GM21786 (cell line): ENCODE data around the gene RNF11.

Source experiments
- ATAC-seq: cut with Tn5 transposase; IDR thresholded peaks from one replicate; pipeline ENCODE4 v1.9.1; 2021; ENCODE audit not compliant: unreplicated experiment

RNF11 gene

DNA sequence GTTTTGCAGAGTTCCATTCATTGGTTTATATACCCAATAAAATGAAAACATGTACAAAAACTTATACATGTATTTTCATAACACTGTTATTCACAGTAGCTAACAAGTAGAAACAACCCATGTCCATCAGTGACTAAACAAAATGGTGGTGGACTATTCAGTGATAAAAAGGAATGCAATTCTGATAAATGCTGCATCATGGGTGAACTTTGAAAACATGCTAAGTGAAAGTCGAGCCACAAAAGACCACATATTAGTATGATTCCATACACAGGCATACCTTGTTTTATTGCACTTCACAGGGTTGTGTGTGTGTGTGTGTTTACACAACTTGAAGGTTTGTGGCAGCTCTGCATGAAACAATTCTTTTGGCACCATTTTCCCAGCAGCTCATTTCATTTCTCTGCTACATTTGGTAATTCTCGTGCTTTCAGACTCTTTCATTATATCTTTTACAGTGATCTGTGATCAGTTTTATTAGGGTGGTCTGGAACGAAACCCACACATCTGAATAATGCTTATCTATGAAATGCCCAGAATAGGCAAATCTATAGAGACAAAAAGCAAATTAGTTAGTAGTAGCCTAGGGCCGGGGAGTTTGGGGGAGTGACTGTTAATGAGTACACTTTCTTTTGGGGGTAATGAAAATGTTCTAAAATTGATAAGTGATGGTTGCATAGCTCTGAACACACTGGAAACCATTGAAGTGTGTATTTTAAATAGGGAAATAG, 27.2 kb downstream of the RNF11 start:
- no peak for ATAC-seq

DNA sequence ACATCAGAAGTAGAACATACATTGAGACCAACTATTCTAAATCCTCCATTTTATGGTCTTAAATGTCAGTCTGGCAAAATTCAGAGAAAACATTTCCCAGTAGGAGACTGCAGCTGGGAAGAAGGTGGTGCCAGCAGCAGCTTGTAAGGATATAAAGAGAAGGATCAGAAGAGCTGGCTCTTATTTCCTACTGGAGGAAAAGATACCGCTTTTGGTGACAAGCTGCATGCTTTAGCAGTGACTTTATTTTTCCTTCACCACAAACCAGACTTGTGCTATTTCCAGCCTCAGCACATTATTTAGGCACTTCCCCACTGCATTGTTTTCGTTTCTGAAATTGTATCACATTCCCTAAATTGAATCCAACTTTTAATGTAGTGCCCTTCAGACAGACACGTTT, 28.4 kb downstream of the RNF11 start:
- no peak for ATAC-seq

DNA sequence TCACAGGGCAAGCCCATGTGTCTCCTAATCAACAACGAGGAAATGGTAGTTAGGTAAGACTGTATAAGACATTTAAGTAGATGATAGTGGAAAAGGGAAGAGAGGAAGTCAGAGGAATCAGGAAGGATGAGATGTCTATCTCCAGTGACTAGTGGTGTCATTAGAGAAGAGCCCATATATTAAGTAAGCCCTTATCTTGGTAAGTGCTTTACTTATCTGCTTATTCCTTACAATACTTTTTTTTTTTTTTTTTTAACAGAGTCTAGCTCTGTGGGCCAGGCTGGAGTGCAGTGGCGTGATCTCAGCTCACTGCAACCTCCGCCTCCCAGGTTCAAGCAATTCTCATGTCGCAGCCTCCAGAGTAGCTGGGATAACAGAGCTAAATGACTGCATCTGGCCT, 29.5 kb downstream of the RNF11 start:
- ATAC-seq = no peak

DNA sequence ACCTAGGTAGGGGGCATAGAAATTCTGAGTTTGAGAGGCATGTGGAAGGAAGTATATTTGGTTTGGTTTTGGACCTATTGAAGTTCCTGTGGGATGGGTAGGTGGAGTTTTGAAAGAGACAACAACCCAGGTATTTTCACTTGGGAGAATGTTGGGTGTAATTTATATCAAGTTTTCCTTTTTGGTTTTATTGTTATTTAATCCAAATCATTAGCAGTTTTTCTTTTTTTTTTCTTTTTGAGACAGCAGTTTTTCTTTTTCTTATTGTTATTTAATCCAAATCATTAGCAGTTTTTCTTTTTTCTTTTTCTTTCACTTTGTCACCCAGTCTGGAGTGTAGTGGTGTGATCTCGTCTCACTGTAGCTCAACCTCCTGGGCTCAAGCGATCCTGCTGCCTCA, 30.1 kb downstream of the RNF11 start:
- ATAC-seq = no peak

DNA sequence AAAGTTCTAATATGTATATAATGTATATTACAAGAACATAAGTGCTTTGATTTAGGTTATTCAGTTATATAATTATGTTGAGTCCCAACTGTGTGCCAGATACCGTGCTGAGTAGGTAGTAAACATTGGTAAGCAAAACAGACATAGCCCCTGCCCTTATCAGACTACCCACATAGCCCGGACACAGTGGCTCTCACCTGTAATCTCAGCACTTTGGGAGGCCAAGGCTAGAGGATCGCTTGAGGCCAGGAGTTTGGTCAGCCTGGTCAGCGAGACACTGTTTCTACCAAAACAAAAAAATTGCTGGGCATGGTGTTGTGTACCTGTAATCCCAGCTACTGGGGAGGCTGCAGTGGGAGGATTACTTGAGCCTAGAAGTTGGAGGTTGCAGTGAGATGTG, 30.7 kb downstream of the RNF11 start:
- ATAC-seq = no peak

DNA sequence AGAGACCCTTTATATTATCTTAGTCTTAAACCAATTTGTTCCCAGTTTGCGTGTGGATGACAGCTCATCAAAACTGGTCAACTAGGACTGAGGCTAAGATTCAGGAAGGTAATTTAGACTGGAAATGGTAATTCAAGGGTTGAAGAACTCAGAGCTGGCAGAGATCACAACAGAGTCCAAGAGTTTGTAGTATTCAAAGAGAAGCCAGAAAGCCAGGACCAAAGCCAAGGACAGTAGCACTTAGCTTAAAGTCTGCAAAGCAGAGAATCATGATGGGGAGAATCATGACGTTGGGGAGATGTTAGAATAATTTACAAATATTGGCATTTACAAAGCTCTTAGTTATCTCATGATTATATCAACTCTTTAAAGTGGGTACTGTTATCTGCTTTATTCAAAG, 32.6 kb downstream of the RNF11 start:
- ATAC-seq = peak; percentile 33

DNA sequence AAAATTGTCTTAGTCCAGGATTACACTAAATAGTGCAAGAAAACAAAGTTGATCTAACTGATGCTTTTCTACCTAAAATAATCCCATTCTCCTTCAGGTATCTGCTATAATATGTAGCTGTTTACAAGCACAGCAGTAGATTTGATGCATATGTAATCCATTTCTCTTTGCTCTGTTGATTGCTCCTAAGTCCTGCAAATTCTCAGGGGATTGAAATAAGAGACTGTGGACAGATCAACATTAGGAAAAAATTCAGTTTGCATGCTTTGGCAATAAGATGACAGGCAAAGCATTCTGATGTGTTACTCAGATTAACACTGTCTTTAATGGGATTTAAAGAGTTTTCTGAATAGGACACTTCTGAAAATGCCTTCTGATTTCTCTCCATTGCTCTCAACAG, 34.7 kb downstream of the RNF11 start:
- ATAC-seq = no peak

DNA sequence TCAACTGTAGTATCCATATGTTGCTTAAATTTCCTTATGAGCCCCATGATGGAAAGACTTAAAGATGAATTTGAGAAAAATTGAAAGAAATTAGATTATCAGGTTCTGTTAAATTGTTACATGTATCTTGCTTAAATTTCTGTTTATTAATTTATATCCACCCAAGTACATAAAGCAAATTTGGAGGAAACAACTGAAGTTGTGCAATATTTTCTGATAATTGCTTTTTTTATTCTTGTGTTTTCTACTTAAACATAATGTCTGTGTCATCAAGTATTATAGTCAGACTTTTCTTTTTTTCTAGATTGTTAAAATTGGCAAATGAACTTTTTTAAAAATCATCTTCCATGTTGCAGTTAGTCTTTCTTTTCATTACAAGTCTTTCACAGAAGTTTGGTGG, 36.8 kb downstream of the RNF11 start:
- no peak for ATAC-seq

DNA sequence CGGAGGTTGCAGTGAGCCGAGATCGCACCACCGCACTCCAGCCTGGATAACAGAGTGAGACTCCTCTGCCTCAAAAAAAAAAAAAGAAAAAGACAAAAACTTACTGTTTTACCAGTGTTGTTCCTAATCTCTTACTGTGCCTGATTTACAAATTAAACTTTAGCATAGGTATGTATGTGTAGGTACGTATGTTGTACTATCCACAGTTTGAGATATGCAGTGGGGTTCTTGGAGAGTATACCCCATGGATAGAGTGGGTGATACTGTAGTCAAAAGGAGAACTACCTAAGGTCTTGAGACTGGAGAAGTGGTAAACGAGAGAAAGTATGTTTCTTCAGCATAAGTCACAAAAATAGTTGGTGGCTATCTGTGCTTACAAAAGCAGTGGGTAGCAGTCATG, 38.6 kb downstream of the RNF11 start:
- ATAC-seq = no peak

DNA sequence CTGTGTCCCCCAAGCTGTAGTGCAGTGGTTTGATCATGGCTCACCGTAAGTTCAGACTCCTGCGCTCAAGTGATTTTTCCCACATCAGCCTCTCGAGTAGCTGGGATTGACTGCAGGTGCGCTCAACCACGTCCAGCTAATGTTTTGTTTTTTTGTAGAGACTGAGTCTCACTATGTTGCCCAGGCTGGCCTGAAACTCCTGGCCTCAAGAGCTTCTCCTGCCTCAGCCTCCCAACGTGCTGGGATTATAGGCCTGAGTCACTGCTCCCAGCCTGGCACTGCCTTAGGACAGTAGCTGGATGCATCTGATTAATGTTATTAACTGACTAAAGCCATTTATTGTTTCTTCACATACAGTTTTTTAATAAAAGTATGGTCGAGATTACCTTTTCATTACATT, 40.2 kb downstream of the RNF11 start:
- no peak for ATAC-seq

DNA sequence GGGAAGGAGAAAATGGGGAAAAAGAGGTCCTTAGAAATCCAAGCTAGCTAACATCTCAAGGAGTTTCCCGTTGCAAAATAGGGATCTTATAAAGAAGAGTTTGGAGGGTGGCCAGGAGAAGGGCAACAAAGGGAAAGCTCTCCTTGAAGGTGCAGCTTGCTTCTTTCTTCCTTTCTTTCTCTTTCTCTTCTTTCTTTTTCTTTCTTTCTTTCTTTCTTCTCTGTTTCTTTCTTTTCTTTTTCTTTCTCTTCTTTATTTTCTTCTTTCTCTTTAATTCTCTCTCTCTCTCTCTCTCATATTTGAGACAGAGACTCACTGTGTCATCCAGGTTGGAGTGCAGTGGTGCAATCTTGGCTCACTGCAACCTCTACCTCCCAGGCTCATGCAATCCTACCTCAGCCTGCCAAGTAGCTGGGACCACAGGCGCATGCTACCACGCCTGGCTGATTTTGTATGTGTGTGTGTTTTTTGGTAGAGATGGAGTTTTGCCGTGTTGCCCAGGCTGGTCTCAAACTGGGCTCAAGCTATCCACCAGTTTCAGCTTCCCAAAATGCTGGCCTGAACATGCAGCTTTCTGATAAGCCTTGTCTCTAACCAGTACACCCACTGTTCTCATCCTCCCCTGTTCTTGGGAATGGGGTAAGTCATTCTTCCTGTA, 44.4 kb downstream of the RNF11 start:
- no peak for ATAC-seq

DNA sequence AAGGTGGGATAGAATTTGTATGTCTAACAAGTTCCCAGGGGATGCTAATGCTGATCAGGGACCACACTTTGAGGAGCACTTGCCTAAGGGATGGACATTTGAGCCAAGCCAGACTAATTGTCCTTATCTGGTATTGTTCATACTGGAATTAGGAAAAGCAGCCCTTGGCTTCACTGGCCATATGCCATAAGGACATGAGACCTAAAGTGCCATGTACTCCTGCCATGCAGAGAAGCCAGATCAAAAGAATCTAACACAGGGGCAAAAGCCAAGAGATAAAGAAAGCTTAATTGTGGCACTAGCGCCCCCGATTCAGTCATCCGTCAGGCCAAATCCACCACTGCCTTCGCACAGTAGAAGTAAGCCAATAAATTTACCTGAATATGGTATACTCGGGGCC, 45.7 kb downstream of the RNF11 start:
- ATAC-seq = no peak

DNA sequence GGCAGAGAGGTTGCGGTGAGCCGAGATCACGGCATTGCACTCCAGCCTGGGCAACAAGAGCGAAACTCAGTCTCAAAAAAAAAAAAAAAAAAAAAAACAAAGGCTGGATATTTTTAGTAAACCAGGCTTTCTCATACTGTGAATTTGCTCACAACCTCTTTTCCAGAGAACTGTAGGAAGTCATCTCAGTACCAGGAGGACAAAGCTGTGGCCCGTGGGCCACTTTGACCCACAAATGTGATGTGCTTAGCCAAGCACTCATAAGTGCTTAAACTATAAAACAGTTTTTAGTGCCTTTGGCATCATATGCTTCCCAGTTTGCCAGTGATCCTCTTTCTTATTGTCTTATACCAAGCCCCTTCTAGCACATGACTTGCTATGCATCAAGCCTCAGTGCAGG, 46.5 kb downstream of the RNF11 start:
- no peak for ATAC-seq

DNA sequence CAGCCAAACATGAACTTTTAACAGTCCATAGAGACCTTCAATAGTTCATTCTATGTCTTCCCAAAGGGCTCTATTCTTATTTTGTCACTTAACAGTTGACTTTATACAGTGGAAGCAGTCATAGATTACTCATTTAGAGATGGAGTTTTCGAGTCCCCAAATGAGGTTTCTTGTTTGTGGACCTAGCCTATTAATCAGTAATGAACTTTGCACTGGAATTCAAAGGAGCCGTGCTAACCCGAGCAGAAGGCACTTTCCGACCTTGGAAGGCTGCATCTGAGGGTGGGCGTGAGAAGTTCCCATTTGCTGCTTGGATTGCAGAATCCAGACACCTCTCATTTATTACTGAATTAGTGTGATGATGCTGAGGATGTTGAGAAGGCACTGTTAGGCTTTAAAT, 47.9 kb downstream of the RNF11 start:
- no peak for ATAC-seq

DNA sequence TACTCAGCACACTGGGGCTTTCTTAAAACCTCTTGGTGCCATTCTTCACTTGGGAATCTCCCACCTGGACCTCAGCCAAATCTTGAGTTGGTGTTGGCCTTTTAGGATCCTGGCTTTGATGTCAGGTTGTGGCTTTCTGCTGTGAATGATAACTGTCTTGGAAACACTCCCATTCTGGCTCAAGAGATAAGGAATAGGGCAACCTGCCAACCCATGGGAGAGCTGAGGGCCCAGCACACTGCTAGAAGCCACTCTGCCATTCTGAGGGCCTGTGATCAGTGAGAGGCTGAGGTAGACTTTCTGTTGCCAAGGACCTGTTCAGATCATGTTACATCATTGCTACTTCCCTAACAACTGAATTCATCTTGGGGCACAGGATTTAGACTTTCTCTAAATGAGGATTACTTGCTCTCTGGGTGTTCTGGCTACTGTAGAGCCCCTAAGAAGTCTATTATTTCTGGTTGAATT, 48.4 kb downstream of the RNF11 start:
- peak; percentile 44 for ATAC-seq

DNA sequence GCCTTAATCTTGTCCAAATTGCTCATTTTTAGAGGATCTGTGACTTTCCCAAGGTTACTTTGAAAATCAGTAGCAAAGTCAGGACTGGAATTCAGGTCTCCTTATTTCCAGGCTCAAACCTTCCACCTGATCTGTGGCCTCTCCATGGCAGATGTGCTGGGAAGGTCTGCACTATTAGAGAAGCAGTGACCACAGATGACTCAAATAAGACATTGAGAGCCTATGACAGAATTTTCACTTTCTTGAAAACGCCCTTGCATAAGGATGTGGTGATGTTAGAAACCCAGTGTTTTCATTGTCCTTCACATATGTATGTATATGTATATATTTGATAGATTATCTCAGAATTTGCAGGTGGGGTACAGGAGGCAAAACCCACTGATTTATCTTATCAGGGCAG, 49.0 kb downstream of the RNF11 start:
- ATAC-seq = peak; percentile 94

DNA sequence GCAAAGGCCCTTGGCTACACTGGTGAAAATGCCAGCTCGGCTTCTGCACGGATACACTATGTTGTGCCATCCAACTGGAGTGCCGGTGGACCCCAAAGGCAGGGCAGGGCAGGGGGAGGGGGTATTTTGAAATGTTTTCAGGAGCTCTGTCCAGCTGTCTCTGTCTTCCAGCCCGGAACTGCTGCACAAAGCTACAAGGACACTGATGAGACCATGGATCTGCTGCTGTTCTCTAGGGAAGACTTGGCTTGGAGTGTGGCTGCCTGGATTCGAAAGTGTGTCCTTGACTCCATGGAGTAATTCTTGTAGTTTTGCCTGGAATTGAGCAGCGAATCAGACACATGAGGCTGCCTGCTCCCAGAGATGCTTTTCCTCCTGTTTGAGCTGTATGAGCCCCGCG, 51.9 kb downstream of the RNF11 start:
- ATAC-seq = no peak

DNA sequence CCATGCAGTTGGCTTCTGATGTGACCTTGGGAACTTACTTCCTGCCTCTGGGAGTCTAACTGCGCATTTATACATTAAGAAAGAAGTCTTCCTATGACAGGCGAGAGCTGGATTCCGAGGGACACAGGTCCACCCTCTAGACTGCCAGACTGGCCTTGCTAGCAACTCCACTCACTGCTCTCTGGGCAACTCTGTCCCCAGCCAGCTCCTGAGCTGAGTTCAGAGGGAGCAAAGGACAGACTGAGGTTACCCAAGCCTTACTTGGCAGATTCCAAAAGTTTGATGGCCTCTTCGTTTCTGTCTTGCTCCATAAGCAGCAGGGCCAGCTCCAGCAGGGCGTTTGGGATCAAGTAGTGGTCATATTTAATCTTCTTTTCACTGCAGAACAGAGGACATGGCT, 52.5 kb downstream of the RNF11 start:
- ATAC-seq = no peak

DNA sequence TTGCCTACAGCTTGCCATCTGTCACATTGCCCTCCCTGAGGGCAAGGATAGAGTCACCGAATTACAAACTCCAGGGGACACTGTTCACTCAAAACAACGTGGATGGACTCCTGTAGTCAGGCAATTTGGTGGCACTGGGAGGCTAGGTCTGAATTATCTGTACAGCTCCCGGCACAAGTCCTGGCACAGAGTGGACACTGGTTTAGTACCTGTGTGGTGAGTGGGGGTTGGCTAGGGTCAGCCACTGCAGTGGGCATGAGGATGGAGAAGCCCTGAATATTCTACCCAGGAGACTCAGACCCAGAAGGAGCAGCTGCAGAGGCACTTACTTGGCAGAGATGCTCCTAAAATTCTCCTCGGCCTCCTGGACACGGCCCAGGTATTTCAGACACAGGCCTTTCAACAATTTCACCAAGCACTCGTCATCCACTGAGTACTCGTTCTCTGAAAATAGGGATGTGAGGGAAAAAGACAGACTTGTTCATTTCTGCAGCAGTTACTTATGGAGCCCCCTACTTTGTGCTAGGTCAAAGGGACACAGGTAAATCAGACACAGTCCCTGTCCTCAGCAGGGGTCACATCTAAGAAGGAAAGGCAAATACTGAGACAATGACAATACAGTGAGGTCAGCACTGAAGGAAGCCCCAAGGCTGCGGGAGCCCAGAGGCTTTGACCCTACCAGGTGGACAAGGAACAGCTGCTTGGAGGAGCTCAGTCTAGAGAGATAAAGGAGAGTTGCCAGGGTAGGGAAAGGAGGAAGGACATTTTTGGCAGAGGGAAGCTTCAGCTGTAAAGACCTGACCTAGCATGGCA, 53.8 kb downstream of the RNF11 start:
- no peak for ATAC-seq

DNA sequence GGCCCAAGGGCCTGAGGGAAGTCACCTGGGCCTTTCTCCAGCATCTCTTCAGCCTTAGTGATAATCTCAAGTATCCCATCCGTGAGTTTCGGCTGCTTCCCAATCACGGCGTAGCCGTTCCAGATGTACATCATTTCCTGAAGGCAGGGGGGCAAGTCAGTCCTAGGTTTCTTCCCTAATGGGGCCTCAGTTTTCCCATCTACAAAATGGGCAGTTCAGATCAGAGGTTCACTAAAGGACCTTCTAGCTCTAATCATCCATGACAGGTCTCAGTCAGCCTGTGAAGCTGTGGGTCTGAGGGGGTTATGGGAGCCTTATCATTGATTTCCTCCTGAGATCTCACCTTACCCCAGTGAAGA, 54.4 kb downstream of the RNF11 start:
- no peak for ATAC-seq

DNA sequence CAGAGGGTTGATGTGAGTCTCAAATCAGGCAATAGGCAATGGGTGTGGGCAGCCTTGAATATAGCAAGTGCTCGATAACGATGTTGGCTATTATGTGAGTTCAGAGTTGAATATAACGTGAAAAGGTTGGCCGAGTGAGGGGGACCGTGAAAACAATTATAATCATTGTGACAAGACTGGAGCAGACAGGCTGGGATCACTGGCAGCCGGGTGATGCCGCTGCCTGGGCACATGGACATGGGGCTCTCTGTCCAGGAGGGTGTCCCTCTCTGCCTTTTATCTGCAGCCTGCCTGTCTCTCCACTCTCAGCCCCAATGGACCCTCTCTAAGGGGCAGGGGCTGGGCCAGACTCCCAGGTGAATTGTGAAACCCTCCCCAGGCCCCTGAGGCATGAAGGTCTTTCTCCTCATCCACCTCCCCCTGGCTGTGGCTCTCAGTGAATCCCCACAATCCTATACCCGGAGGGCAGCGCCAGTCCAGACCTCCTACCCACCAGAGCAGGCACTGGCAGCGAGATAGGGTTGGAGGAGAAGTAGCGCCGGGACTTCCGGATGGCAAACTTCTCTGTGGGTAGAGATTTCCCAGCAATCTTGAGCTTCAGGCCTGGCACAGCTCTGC, 57.9 kb downstream of the RNF11 start:
- no peak for ATAC-seq
